GM23248 (cell line): ENCODE results near the gene TMC1.

Experiments
- EZH2 ChIP-seq: fragments of 200-600 bp; sonication (generic); IDR thresholded peaks from 2 replicates; pipeline ENCODE4 v1.6.1; 2018; ENCODE audit warnings: antibody characterized with exemption, mild to moderate bottlenecking; ENCODE audit not compliant: insufficient read depth, poor library complexity, severe bottlenecking
- EZH2phosphoT487 ChIP-seq: fragments of 200-600 bp; sonication (generic); IDR thresholded peaks from 2 replicates; pipeline ENCODE4 v1.6.1; 2018; ENCODE audit warnings: antibody characterized with exemption, moderate library complexity, mild to moderate bottlenecking, low read depth; ENCODE audit not compliant: insufficient read depth

- TF ChIP-seq EZH2phosphoT487 (no peak), EZH2 (no peak)
These were observed 254.2 kb downstream of the TMC1 start for GRCh38 chr9:72775570-72775969.
